ENCODE data around the gene PTPRN2.

Gene PTPRN2

DNA sequence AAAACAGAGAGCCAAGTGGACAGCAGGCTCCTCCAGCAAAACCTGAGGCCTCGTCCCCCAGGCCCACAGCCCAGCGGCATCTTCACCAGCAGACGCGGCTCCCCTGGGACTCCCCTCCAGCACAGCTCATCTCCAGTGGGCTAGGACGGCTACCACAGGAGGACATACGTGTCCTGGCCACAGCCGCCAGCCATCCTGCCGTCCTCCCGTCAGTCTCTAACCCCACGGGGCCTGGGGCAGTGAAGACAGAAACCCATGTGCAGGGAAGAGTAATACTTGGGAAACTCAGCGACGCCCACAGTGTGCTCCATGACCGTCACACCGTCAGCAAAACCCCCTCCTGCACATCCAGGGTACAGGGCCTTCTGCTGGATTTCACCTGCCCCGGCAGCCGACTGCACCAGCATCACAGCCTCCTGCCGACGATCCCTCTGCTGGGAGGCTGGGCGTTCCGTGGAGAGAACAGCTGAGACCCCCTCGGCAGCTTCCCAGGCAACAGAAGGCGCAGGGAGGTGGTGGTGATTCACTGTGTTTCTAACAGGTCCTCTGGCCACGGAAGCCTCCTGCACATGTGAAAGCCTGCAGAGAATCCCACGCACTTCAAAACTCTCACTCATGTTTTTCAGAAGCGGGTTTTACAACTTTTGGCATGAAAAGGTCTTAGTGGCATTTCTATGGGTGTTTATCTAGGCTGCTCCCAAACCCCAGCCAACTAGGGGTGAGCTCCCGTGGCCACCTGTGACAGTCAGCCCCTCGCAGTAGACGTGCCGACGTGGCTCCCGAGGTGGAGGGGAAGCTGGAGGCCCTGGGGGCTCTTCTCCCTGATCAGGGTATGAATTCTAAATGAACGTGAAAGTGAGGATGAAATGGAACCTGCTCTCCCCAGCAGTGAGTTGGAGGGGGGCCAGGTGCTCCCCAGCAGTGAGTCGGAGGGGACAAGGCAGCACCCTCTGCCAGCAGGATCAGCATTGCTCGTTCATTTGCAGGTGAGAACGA, 513.5 kb downstream of the PTPRN2 start:
- no peak for DNase-seq (ENCODE audit: low read depth in 2 of 2)

- no peak for DNase-seq (ENCODE audit: low read depth in 2 of 2)
These were observed 514.5 kb downstream of the PTPRN2 start for GRCh38 chr7:158072991-158073730.

GRCh38 chr7:158070222-158070920, 517.3 kb downstream of the PTPRN2 start:
- no peak for DNase-seq (ENCODE audit: low read depth in 2 of 2)

DNA sequence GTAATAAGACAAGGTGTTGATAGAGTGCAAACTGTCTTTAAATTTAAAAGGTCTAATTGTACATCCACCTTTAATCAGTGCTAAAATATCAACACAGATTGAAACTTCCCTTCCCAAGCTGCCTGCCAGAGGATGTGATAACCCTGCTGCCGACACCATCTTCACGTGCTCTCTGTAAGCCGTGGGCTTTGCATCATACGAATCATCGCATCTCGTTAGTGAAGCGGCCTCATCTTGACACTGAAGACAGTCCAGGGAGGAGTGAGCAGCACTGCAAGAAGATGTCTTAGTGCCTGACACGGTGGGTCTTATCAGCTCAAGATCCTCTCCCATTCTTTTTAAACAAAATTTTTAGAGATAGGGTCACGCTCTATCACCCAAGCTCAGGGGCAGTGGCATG, 518.8 kb downstream of the PTPRN2 start:
- no peak for DNase-seq (ENCODE audit: low read depth in 2 of 2)

DNA sequence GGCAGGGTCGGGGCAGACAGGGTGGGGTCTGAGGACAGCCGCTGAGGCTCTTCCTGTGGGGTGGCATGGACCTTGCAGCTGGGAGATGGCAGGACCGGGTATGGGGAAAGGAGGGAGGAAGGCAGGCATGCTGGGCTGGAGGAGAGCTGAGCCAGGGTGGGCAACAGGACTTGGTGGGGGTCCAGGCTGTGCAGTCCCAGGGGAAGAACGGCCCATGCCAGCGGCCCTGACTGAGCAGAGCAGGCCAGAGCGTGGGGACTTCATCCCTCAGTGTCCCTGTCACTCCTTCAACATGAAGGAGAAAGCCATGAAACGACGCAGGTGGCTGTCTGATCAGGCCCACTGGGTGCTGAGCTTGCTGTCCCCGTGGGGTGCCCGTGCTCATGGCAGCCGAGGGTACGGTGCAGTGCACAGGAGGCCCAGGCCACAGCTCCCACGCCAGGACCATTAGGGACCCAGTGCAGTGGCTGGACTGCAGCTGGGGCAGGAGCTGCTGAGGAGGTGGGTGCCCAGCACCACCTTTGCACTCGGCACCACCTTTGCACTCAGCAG, 519.6 kb downstream of the PTPRN2 start:
- no peak for DNase-seq (ENCODE audit: low read depth in 2 of 2)

- DNase-seq (ENCODE audit: low read depth in 2 of 2), result no peak
These were observed 520.2 kb downstream of the PTPRN2 start for GRCh38 chr7:158067219-158067930.

- DNase-seq (ENCODE audit: low read depth in 2 of 2), result no peak
These were observed 521.5 kb downstream of the PTPRN2 start for GRCh38 chr7:158066085-158066484.

DNA sequence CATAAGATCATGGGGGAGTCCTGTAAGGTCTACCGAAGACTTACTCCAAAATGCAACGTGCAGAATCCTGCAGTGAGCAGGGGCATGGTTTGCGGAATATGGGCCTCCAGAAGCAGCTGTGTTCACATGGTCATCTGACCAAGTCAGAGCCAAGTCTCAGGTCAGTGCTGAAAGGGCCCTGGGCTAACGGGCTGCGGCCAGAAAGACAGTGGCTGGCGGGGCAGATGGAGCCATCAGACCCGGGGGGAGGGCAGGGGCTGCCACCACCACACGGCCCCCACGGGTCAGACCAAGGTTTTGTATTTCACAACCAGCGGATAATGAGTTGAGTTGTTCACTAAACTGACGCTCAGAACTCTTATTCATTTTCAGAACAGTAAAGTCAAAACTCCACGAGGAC, 522.3 kb downstream of the PTPRN2 start:
- no peak for DNase-seq (ENCODE audit: low read depth in 2 of 2)

GRCh38 chr7:158064631-158065030, 523.0 kb downstream of the PTPRN2 start:
- no peak for DNase-seq (ENCODE audit: low read depth in 2 of 2)

DNA sequence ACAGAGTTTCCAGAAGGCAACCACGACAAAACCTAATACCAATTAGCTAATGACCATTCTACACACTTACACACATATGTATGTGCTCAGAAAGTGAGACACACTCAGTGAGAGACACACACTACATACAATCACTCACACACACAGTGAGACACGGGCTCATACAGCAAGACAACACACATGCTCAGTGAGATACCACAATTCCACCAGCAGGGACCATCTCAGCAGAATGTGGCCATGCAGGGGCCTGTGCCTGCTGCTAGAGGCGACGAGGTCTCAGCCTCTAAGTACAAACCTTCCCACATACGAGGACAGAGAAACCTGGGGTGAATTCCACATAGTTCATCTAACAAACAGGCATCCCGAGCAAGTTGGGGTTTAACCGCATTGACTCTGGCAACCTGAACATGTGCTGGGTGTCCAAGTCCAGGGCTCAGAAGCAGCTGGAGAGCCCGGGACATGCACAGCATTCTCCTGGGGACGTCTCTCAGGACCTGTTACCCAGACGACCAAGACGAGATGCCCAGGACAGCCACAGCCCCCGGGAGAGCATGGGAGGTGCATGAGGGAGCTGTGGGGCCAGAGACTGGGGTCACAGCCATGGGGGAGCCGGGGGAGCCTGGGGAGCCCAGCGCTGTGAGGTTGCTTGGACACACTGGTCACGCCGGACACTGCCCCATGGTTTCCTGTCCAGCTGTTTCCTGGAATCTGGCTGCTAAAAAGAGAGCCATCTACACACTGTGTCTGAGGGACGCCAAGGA, 523.6 kb downstream of the PTPRN2 start:
- no peak for DNase-seq (ENCODE audit: low read depth in 2 of 2)

- DNase-seq (ENCODE audit: low read depth in 2 of 2), result no peak
These were observed 525.0 kb downstream of the PTPRN2 start for GRCh38 chr7:158062661-158063060.

DNA sequence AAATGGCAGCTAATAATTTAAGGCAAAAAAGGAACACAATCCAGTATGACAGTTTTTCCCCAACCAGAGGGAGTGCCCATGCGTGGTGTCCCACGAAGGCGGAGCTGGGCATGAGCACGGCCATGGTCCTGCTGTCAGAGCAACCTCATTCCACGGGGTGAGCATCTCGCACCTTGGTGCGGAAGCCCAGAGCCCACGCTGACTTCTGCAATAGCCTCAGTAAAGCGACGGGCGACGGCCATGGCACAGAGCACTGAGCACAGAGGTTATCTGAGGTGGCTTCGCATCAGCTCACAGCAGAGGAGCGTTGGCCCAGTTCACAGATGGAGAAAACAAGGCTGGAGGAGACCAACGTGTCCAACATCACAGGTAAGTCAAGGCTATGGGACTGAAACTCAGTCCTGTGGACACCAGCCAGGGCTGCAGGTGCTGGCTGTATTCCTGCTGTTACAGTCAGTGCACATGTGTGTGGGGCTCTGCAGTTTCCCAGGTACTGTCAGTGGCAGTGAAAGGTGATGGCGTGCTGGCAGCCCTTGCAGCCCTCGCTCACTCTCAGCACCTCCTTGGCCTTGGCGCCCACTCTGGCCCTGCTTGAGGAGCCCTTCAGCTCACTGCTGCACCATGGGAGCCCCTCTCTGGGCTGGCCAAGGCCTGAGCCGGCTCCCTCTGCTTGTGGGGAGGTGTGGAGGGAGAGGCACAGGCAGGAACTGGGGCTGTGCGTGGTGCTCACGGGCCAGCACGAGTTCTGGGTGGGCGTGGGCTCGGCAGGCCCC, 525.6 kb downstream of the PTPRN2 start:
- DNase-seq (ENCODE audit: low read depth in 2 of 2), result no peak

DNA sequence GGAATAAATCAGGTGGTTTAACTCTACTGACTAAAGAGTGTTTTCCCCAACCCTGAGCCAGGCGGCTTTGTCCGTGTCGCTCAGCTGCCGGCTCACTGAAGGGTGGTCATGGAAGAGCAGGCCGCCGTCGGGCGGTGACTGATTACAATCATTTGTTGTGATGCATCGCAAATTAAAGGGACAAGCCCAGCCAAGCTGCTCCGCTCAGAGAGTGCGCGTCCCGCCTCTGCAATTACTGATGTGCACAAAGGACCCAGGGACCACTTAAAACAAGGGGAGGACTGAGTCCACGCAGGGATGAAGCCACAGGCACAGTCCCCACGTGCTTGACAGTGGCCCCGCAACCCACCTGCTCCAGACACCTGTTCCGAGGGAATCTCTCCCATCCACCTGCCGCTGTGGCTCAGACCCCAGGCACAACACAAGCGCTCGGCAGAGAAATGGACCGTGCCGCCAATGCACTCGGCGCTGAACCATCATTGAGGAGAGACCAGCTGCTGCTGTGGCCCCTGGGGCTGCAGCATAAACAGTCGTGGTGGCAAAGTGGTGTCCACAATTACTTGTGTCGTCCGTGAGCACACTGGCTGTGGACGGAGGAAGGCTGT, 526.5 kb downstream of the PTPRN2 start:
- no peak for DNase-seq (ENCODE audit: low read depth in 2 of 2)

DNA sequence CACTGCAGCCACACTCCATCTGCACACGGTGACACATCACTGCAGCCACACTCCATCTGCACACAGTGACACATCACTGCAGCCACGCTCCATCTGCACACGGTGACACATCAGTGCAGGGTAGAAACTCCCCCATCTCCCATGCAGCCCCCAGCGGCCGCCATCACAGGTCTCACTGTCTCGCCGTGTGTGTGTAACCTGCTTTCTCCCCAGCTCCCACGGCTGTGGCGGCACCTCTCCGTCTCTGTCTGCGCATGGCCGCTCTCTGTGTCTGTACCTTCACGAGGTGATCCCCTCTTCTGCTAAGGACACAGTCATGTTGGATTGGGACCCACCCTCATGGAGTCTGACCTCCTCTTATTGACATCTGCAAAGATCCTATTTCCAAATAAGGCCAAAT, 527.4 kb downstream of the PTPRN2 start:
- no peak for DNase-seq (ENCODE audit: low read depth in 2 of 2)

- no peak for DNase-seq (ENCODE audit: low read depth in 2 of 2)
These were observed 530.2 kb downstream of the PTPRN2 start for GRCh38 chr7:158057446-158057845.

GRCh38 chr7:158056761-158057160, 530.9 kb downstream of the PTPRN2 start:
- DNase-seq (ENCODE audit: low read depth in 2 of 2), result no peak

- no peak for DNase-seq (ENCODE audit: low read depth in 2 of 2)
These were observed 531.7 kb downstream of the PTPRN2 start for GRCh38 chr7:158055726-158056510.

DNA sequence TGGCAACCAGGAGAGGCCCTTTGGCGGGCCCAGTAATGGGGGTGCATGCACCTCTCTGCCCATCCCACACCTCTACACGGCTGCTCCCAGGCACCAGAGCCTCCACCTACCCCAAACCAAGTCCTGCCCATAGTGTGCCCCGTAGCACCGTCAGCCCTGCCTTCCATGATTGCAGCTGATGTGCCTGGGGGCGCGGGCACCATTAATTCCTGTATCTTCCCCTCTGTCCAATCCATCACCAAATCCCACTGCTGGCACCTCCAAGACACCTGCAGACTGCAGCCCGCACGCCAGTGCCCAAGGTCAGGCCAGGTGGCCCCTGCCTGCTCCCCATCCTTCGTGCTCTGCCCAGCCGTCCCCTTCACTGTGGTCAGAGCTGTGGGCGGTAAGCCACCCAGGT, 533.0 kb downstream of the PTPRN2 start:
- DNase-seq (ENCODE audit: low read depth in 2 of 2), result no peak

DNA sequence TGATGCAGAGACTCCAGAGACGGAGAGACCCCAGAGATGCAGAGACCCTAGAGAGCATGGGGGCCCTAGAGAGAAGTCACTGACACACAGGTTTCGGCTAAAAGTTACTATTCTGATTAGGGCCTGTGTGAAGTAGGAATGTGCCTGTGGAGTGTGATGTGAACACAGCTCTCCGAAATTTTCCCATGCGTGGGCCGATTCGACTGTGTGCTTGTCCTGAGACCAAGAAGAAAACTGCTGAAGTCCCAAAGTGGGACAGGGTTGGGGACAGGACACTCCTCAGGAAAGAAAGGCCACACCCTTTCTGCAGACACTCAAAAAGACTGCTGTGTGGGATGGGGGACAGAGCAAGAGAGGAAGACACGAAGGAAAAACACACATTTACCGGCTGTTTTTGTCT, 533.5 kb downstream of the PTPRN2 start:
- DNase-seq (ENCODE audit: low read depth in 2 of 2), result no peak
